Ovary (tissue), 3 donors: ENCODE measurements around the gene POF1B.

ENCODE experiments used
- CTCF ChIP-seq, 3 donors: fragments of 450-650 bp in 2 of 3; fragments of 200-600 bp in 1 of 3; IDR thresholded peaks; one replicate each; pipeline versions ENCODE4 v1.5.1 to v1.8.0; 2016 to 2022; ENCODE audit warnings: antibody characterized with exemption in 3 of 3, mild to moderate bottlenecking in 1 of 3
- EP300 ChIP-seq: sonication (generic); formaldehyde crosslinking; IDR thresholded peaks from one replicate; pipeline ENCODE4 v1.6.1; 2017; ENCODE audit warnings: antibody characterized with exemption
- donor health status: DM: no; HTN: no; CAD: no.

DNA sequence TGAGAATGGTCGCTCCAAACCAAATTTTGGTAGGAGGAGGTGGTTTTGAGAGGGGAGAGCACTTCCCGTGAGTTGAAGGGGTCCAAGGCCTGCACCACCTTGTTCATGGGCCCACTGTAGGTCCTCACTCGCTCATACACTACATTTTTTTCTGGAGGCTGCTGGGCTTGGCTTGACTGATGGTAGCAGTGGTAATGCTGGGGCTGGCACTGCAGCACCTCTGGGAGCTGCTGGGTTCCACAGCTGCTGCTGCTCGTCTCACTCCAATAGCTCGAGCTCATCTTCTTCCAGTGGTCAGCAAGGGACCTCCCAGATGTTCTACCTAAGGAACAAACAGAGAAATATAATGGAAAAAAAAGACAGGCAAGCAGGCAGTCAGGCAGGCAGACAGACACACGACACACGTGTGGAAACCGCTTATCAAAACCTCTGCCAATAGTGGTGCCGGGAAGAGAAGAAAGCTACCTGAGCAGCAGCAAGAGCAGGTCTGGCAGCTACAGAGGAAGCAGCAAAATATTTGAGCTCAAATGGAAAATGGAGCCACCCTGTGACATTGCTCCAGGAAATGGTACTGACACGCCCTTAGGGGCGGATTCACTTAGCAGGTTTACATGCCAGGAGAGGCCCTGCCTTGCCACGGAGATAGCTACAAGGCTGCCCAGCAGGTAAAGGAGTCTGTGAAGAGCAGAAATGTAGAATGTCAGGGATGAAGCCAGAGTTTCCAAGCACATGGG is at the start of gene POF1B:
- no peak for TF ChIP-seq CTCF (IDR thresholded peaks at IDR 0.05)
- no peak for TF ChIP-seq EP300
